DND-41 (cell line): ENCODE measurements around the gene TRIM64C.
"Not testable (repeated sequence)": the region's sequence is repeated elsewhere in the genome, so short reads cannot be mapped to it uniquely, and the experiment has no call there.

ENCODE experiments used
- EZH2 ChIP-seq: IDR thresholded peaks from 3 replicates; pipeline ENCODE4 v1.6.1; 2012; ENCODE audit warnings: borderline replicate concordance, low read depth, mild to moderate bottlenecking, moderate library complexity, low read length, inconsistent platforms; ENCODE audit not compliant: severe bottlenecking
- TF ChIP-seq, protein P1 (sequence below): IDR thresholded peaks from 2 replicates; pipeline ENCODE4 v1.5.1; 2012; ENCODE audit warnings: borderline replicate concordance, low read length, moderate library complexity, mild to moderate bottlenecking; ENCODE audit not compliant: poor library complexity, severe bottlenecking; ENCODE audit errors: extremely low read depth

- TF ChIP-seq, protein P1, sequence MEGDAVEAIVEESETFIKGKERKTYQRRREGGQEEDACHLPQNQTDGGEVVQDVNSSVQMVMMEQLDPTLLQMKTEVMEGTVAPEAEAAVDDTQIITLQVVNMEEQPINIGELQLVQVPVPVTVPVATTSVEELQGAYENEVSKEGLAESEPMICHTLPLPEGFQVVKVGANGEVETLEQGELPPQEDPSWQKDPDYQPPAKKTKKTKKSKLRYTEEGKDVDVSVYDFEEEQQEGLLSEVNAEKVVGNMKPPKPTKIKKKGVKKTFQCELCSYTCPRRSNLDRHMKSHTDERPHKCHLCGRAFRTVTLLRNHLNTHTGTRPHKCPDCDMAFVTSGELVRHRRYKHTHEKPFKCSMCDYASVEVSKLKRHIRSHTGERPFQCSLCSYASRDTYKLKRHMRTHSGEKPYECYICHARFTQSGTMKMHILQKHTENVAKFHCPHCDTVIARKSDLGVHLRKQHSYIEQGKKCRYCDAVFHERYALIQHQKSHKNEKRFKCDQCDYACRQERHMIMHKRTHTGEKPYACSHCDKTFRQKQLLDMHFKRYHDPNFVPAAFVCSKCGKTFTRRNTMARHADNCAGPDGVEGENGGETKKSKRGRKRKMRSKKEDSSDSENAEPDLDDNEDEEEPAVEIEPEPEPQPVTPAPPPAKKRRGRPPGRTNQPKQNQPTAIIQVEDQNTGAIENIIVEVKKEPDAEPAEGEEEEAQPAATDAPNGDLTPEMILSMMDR = not testable (repeated sequence)
- TF ChIP-seq EZH2 = not testable (repeated sequence)
Observed at GRCh38 chr11:49048229-49048628, 10.7 kb downstream of the TRIM64C start.
